ENCODE results near the gene BORCS8. TPM values are rescaled to one million over a fixed set of nuclear protein-coding genes. Genes with fewer than 3 reads are reported as not detected.
A peak's percentile ranks its signal among the peaks of the same experiment; 100 is the strongest.
"Not testable (repeated sequence)": the region's sequence is repeated elsewhere in the genome, so short reads cannot be mapped to it uniquely, and the experiment has no call there.

BORCS8 gene
- total RNA-seq, 1 donor from 2014 or later = 15.4 TPM

DNA sequence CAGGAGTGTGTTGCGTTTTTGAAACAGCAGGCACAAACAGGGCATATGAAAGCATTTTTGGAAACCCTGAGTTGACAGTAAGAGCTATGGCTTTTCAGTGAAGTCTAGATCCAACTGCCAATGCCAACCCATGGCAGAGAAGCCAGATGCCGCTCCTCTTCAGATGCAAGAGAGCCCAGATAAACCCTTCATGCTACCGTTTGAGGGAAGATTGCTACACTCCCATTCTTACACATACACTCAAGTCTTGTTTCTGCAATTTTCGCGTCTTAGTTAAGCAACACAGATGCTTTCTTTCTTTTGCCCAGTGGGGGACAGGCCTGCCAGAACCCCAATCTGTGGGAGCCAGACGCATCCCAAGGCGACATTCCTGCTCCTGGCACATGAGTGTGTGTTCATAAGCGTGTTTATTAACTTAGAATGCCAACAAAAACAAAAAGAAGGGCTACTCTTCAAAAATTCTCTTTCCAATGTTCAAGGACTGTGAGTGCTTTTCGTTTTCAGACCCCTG lies 10.4 kb downstream of the BORCS8 start:
- no peak for DNase-seq (ENCODE audit: low spot score)

GRCh38 chr19:19179548-19180441 lies 12.2 kb downstream of the BORCS8 start:
- DNase-seq (ENCODE audit: low spot score) = no peak

GRCh38 chr19:19176950-19177349 lies 15.0 kb downstream of the BORCS8 start:
- no peak for DNase-seq (ENCODE audit: low spot score)

DNA sequence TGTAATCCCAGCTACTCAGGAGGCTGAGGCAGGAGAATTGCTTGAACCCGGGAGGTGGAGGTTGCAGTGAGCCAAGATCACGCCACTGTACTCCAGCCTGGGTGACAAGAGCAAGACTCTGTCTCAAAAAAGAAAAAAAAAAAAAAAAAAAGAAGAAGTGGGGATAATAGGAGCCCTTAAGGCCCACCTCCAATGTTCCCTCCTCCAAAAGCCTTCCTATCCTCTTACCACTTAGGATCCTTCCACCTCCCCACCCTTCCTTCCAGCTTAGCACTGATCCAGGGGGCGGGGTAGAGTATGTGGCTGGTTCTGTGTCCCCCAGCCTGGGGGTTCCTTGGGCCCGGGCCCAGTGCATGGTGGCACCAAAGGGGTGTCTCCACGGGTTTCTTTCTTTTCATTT lies 18.7 kb downstream of the BORCS8 start:
- not testable (repeated sequence) for DNase-seq (ENCODE audit: low spot score)

DNA sequence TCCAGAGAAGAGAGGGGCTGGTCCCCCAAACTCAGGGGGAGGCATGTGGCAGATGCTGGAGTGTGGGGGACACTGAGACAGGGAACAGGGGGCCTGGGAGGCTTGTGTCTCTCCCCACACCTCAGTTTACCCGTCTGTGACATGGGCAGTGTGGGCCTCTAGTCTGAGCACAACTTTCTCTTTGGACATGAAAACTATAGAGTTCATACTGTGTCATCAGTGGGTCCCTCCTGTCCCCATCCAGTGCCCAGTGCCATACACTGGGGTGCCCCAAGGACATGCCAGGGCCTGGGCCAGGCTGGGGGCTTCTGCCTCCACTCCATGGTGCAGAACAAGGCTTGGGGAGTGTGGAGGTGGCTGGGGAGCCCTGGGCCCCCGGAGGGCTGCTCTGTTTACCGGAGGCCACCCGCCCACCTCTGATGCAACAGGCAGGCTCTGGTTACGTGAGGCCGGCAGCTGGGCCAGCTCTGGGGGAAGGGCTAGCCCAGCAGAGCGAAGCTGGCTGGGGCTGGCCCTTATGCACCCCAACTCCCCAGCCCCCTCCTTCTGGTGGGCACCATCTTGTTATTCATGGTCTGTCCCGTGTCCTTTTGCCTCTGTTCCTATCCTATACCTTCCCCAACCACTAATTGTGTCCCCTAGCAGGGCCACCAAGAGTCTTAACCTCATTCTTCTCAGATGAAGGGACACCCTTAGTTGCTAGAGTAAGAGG lies 20.0 kb downstream of the BORCS8 start:
- peak; percentile 60 for DNase-seq (ENCODE audit: low spot score)

DNA sequence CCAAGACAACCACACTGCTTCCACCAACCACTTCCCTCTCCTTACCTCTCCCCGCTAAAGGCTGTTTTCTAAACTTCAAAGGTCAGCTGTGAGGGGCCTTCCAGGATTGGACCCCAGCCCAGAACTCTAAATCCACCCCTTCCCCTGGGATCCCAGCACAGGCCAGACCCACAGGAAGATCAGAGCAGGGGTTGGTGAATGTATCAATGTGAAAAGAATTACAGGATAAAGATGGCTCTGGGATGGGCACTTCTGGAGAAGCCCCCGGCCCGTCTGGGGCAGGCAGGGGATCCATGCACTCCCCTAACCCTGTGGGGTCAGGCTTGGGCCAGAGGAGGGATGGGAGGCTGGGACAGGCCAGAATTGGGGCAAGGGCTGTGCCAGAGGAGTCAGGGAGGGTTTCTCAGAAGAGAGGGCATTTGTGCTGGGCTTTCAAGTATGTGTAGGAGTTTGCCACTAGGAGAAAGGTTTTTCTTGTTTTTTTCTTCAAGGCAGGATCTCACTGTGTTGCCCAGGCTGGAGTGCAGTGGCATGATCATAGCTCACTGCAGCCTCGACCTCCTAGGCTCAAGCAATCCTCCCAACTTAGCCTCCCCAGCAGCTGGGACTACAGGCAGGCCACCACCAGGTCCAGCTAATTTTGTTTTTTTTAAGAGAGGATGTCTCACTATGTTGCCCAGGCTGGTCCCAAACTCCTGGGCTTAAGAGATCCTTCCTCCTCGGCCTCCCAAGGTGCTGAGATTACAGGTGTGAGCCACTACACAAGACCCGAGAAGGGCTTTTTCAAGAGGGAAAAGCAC lies 20.9 kb downstream of the BORCS8 start:
- DNase-seq (ENCODE audit: low spot score) = peak; percentile 73

DNA sequence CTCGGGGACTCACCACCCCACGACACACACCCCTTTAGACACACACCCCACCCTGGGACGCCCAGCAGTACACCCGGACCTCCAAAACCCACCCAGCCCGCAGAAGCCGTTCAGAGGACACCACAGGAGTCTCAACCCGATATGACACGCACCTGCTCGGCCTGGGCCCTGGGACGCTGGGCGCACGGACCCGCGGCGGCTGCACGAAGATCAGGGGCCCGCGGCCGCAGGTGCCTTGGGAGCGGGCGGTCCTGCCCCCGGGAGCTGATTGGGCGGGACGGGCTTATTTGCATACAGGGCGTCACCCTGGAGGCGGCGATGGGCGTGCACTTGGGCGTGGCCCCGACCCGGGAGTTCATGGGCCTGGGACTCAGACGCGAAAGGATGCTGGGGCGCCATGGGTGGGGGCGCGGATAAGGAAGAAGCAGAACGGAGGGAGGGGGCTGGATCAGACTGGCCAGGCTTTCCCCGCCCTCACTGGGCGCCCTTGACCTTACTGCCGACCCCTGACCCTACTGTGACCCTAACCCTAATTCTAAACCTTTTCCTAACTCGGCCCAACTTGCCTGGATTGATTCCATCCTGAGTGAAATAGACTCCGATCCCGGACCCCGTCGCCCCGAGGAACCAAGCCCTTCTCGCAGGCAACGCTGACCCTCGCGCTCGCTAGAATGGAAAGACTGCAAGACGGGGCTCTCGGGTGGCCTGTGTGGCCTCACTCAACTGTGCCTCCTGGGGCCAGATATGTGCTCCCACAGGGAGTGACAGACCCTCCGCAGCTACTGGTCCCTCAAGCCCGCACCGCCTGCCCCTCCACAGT lies 21.7 kb downstream of the BORCS8 start, which contains the start of gene MEF2B:
TSS of gene MEF2B (minus strand) at position 211 of the 820 bp plus-strand sequence. CDS start 19,528 bp downstream, outside the sequence.
- DNase-seq (ENCODE audit: low spot score) = peak; percentile 78

GRCh38 chr19:19169236-19170052 lies 22.5 kb downstream of the BORCS8 start:
- DNase-seq (ENCODE audit: low spot score) = no peak

GRCh38 chr19:19167612-19168011 lies 24.3 kb downstream of the BORCS8 start:
- no peak for DNase-seq (ENCODE audit: low spot score)

- no peak for DNase-seq (ENCODE audit: low spot score)
Observed at GRCh38 chr19:19165396-19165795, 26.6 kb downstream of the BORCS8 start.

- no peak for DNase-seq (ENCODE audit: low spot score)
Observed at GRCh38 chr19:19162495-19162894, 29.5 kb downstream of the BORCS8 start.

DNA sequence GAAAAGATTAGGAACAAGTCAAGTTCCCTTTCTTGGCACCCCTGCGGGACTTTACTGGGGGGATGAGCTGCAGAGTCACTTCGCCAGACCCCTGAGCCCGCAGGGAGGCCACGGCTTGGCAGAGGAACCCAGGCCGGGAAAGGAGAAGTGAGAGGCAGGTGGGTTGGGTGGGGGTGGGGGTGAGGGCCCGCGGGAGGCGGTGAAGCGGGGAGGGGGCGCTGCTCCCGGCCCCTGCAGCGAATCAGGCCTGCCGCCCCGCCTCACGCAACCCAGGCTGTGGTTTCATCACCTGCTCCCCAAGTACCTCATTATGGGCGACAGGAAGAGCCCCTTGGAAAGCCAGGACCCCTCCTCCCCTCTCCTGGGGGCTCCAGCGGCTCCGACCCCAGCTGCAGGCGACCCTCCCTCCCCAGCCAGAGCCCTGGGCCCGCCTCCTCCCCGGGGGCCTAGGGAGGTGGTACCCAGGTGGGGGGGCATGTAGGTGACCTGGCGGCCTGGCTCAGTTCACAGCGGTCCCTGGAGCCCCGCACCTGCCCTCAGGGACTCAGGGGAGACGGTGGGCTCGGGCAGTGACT lies 31.4 kb downstream of the BORCS8 start:
- DNase-seq (ENCODE audit: low spot score) = no peak

DNA sequence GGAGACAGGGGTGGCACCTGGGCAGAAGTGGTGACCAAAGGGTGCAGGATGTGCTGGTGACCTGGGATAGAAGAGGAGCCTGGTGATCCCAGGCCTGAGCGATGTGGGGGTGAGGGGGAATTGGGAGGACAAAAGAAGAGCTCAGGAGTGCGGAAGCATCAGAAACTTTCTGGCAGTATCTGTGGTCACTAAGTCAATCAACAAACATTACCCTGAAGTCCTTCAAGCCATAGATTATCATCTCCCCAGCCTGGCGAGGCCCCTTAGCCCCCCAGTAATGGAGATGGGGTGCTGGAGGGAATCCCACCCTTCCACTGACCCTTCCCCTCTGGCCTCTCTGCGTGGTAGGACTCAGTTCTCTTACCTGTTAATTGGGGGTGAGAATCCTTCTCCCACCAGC lies 32.4 kb downstream of the BORCS8 start:
- no peak for DNase-seq (ENCODE audit: low spot score)

DNA sequence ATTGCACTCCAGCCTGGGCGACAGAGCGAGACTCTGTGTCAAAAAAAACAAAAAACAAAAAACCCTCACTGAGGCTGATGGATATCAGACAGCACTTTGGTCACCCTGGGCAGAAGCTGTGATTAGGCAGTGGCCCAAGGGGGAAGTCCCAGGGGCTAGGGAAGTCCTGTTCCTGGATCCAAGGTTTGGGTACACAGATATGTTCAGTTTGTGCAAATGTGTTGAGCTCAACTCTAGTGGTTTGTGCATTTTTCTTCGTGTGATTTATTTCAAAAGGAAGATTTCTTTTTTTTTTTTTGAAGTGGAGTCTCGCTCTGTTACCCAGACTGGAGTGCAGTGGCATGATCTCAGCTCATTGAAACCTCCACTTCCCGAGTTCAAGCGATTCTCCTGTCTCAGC lies 34.1 kb downstream of the BORCS8 start:
- no peak for DNase-seq (ENCODE audit: low spot score)

GRCh38 chr19:19155495-19156219 lies 36.3 kb downstream of the BORCS8 start:
- DNase-seq (ENCODE audit: low spot score) = no peak

DNA sequence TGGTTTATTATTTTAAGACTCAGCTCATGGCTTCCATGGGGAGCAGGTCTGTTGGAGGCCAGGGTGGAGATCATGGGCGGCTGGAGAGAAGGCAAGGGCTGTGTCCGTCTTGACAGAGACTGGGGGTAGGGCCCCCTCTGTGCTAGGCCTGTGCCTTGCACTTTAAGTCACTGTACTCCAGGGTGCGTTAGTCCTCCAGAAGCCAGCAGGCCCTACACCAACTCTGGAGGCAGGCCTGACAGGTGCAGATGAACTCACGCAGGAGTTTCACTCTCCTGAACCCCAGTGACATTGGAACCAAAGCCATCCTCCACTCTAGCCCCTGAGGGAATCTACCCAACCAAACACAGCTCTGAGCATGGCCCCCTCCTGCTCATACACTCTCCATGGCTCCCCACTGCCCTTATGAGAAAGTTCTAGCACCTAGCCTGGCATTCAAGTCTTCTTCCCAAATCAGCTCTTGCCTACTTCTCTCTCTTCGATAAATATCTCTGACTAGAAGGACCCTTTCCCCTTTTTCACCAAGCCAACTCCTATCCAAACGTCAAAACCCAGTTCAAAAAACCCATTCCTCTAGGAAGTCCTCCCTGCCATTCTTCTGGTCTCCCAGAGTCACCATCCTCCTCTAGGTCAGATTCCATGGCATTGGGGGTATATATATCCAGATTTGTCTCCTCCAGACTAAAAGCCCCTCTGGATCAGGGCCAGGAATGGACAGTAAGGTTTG lies 37.0 kb downstream of the BORCS8 start:
- no peak for DNase-seq (ENCODE audit: low spot score)

DNA sequence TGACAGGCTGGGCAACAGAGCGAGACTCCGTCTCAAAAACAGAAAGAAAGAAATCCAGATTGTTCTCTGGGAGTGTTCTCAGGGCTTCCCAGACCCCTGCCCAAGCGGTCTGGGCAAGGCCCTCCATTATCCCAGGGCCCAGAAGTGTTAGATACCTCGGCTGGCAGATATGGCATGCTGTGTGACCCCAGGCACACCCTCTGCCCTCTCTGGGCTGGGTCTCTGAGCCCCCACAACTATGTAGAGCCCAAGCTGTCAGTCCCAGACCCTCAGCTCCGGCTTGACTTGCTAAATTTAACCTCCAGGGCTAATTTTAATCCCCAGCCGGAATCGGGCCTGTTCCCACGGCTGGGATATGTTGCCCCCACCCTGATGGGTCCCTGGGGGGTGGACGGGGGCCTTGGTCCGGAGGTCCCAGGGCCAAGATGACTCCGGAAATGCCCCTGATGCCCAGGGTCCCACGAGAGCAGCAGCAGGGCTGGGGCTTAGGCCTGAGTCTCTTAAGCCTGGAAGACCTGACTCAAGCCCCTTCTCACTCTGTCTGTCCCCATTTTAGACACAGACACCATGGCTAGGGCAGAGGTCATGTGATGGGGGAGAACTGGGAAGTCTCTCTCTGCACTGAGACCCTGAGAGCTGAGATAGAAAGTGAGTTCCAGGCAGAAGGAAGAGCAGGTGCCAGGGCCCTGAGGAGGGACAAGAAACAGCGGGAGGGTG lies 39.1 kb downstream of the BORCS8 start:
- DNase-seq (ENCODE audit: low spot score) = no peak
